ENCODE measurements around the gene ADAMTSL2. TPM values are rescaled to one million over a fixed set of nuclear protein-coding genes. Genes with fewer than 3 reads are reported as not detected.

Gene ADAMTSL2
- total and polyA plus RNA-seq, 9 donors: 2.3 to 5.5 (median 4.7) TPM

- DNase-seq: no peak
- no peaks in the 10 kb centered on the region for H3K36me3 ChIP-seq (ENCODE audit: control insufficient read depth, insufficient read depth, low read length)
- no peak overlapping the region for H3K4me3 ChIP-seq (ENCODE audit: low read length)
- H3K9me3 ChIP-seq (replicated peaks; ENCODE audit: control insufficient read depth, low read depth, low read length): no peaks in the 10 kb centered on the region
- peaks cover 42% of the 10 kb centered on the region for H3K4me1 ChIP-seq (ENCODE audit: control insufficient read depth, insufficient read depth, low read length)
- H3K27me3 ChIP-seq (ENCODE audit: control insufficient read depth, insufficient read depth, low read length): peaks cover 25% of the 10 kb centered on the region
- WGBS (ENCODE audit: insufficient coverage): 87% methylated on average over 14 of the region's 14 CpGs
- H3K27ac ChIP-seq (ENCODE audit: low read length): no peak overlapping the region
These were observed 31.9 kb downstream of the ADAMTSL2 start for GRCh38 chr9:133566382-133566781.

- 95% methylated on average over 17 of the region's 17 CpGs for WGBS (ENCODE audit: insufficient coverage)
- no peaks in the 10 kb centered on the region for H3K9me3 ChIP-seq (replicated peaks; ENCODE audit: control insufficient read depth, low read depth, low read length)
- H3K4me1 ChIP-seq (ENCODE audit: control insufficient read depth, insufficient read depth, low read length): peaks cover 47% of the 10 kb centered on the region
- no peak overlapping the region for H3K4me3 ChIP-seq (ENCODE audit: low read length)
- H3K36me3 ChIP-seq (ENCODE audit: control insufficient read depth, insufficient read depth, low read length): no peaks in the 10 kb centered on the region
- H3K27ac ChIP-seq (ENCODE audit: low read length): no peak overlapping the region
- H3K27me3 ChIP-seq (ENCODE audit: control insufficient read depth, insufficient read depth, low read length): peaks cover 29% of the 10 kb centered on the region
- no peak for DNase-seq
These were observed 32.3 kb downstream of the ADAMTSL2 start for GRCh38 chr9:133566817-133567216.

GRCh38 chr9:133568186-133568585, 33.7 kb downstream of the ADAMTSL2 start:
- 91% methylated on average over 22 of the region's 33 CpGs for WGBS (ENCODE audit: insufficient coverage)
- H3K4me1 ChIP-seq (ENCODE audit: control insufficient read depth, insufficient read depth, low read length): peaks cover 57% of the 10 kb centered on the region

GRCh38 chr9:133569121-133569785, 34.7 kb downstream of the ADAMTSL2 start:
- WGBS (ENCODE audit: insufficient coverage): 88% methylated on average over 6 of the region's 14 CpGs

More at GRCh38 chr9:133568186-133568585, 33.7 kb downstream of the ADAMTSL2 start:
- H3K27me3 ChIP-seq (ENCODE audit: control insufficient read depth, insufficient read depth, low read length): peaks cover 28% of the 10 kb centered on the region
- H3K9me3 ChIP-seq (replicated peaks; ENCODE audit: control insufficient read depth, low read depth, low read length): no peaks in the 10 kb centered on the region
- no peak for DNase-seq
- no peak overlapping the region for H3K4me3 ChIP-seq (ENCODE audit: low read length)
- no peaks in the 10 kb centered on the region for H3K36me3 ChIP-seq (ENCODE audit: control insufficient read depth, insufficient read depth, low read length)
- no peak overlapping the region for H3K27ac ChIP-seq (ENCODE audit: low read length)

GRCh38 chr9:133569891-133570690, 35.6 kb downstream of the ADAMTSL2 start:
- H3K4me3 ChIP-seq (ENCODE audit: low read length): no peak overlapping the region
- WGBS (ENCODE audit: insufficient coverage): 42% methylated on average over 36 of the region's 36 CpGs
- peaks cover 18% of the 10 kb centered on the region for H3K27me3 ChIP-seq (ENCODE audit: control insufficient read depth, insufficient read depth, low read length)
- H3K36me3 ChIP-seq (ENCODE audit: control insufficient read depth, insufficient read depth, low read length): no peaks in the 10 kb centered on the region
- no peak for DNase-seq
- no peaks in the 10 kb centered on the region for H3K9me3 ChIP-seq (replicated peaks; ENCODE audit: control insufficient read depth, low read depth, low read length)
- H3K27ac ChIP-seq (ENCODE audit: low read length): no peak overlapping the region
- peaks cover 65% of the 10 kb centered on the region for H3K4me1 ChIP-seq (ENCODE audit: control insufficient read depth, insufficient read depth, low read length)

More at GRCh38 chr9:133569121-133569785, 34.7 kb downstream of the ADAMTSL2 start:
- H3K4me1 ChIP-seq (ENCODE audit: control insufficient read depth, insufficient read depth, low read length): peaks cover 62% of the 10 kb centered on the region
- H3K36me3 ChIP-seq (ENCODE audit: control insufficient read depth, insufficient read depth, low read length): no peaks in the 10 kb centered on the region
- no peak overlapping the region for H3K27ac ChIP-seq (ENCODE audit: low read length)
- no peak for DNase-seq
- no peaks in the 10 kb centered on the region for H3K9me3 ChIP-seq (replicated peaks; ENCODE audit: control insufficient read depth, low read depth, low read length)
- H3K27me3 ChIP-seq (ENCODE audit: control insufficient read depth, insufficient read depth, low read length): peaks cover 24% of the 10 kb centered on the region
- H3K4me3 ChIP-seq (ENCODE audit: low read length): no peak overlapping the region

- H3K4me3 ChIP-seq (ENCODE audit: low read length): no peak overlapping the region
- H3K4me1 ChIP-seq (ENCODE audit: control insufficient read depth, insufficient read depth, low read length): peaks cover 59% of the 10 kb centered on the region
- no peaks in the 10 kb centered on the region for H3K36me3 ChIP-seq (ENCODE audit: control insufficient read depth, insufficient read depth, low read length)
- peaks cover 21% of the 10 kb centered on the region for H3K27me3 ChIP-seq (ENCODE audit: control insufficient read depth, insufficient read depth, low read length)
- WGBS (ENCODE audit: insufficient coverage): 49% methylated on average over 13 of the region's 16 CpGs
- H3K9me3 ChIP-seq (replicated peaks; ENCODE audit: control insufficient read depth, low read depth, low read length): no peaks in the 10 kb centered on the region
- no peak overlapping the region for H3K27ac ChIP-seq (ENCODE audit: low read length)
- DNase-seq: no peak
These were observed 36.2 kb downstream of the ADAMTSL2 start for GRCh38 chr9:133570691-133571080.

- H3K36me3 ChIP-seq (ENCODE audit: control insufficient read depth, insufficient read depth, low read length): no peaks in the 10 kb centered on the region
- peaks cover 26% of the 10 kb centered on the region for H3K27me3 ChIP-seq (ENCODE audit: control insufficient read depth, insufficient read depth, low read length)
- no peak for DNase-seq
- 73% methylated on average over 7 of the region's 9 CpGs for WGBS (ENCODE audit: insufficient coverage)
- H3K4me1 ChIP-seq (ENCODE audit: control insufficient read depth, insufficient read depth, low read length): peaks cover 57% of the 10 kb centered on the region
- H3K9me3 ChIP-seq (replicated peaks; ENCODE audit: control insufficient read depth, low read depth, low read length): no peaks in the 10 kb centered on the region
- no peak overlapping the region for H3K4me3 ChIP-seq (ENCODE audit: low read length)
- no peak overlapping the region for H3K27ac ChIP-seq (ENCODE audit: low read length)
These were observed 36.9 kb downstream of the ADAMTSL2 start for GRCh38 chr9:133571391-133571890.

GRCh38 chr9:133571896-133572595, 37.5 kb downstream of the ADAMTSL2 start:
- WGBS (ENCODE audit: insufficient coverage): 72% methylated on average over 11 of the region's 20 CpGs
- Histone ChIP-seq H3K4me3 (ENCODE audit: low read length) (no peak overlapping the region), H3K27me3 (ENCODE audit: control insufficient read depth, insufficient read depth, low read length) (peaks cover 26% of the 10 kb centered on the region), H3K9me3 (replicated peaks; ENCODE audit: control insufficient read depth, low read depth, low read length) (no peaks in the 10 kb centered on the region), H3K4me1 (ENCODE audit: control insufficient read depth, insufficient read depth, low read length) (peaks cover 60% of the 10 kb centered on the region), H3K27ac (ENCODE audit: low read length) (no peak overlapping the region), H3K36me3 (ENCODE audit: control insufficient read depth, insufficient read depth, low read length) (no peaks in the 10 kb centered on the region)
- DNase-seq: no peak

- Histone ChIP-seq H3K4me3 (ENCODE audit: low read length) (no peak overlapping the region), H3K9me3 (replicated peaks; ENCODE audit: control insufficient read depth, low read depth, low read length) (no peaks in the 10 kb centered on the region), H3K27me3 (ENCODE audit: control insufficient read depth, insufficient read depth, low read length) (peaks cover 30% of the 10 kb centered on the region), H3K36me3 (ENCODE audit: control insufficient read depth, insufficient read depth, low read length) (no peaks in the 10 kb centered on the region), H3K4me1 (ENCODE audit: control insufficient read depth, insufficient read depth, low read length) (peaks cover 60% of the 10 kb centered on the region), H3K27ac (ENCODE audit: low read length) (no peak overlapping the region)
- DNase-seq: peak; percentile 75
- 39% methylated on average over 12 of the region's 15 CpGs for WGBS (ENCODE audit: insufficient coverage)
These were observed 38.4 kb downstream of the ADAMTSL2 start for GRCh38 chr9:133572821-133573361.

Measured in muscle of leg (tissue), 11 donors.